CD4-positive, alpha-beta memory T cell (primary cell): ENCODE measurements around the gene SAC3D1. TPM values are rescaled to one million over a fixed set of nuclear protein-coding genes. Genes with fewer than 3 reads are reported as not detected.

Source experiments
- CTCF ChIA-PET: fragments of 350-600 bp; sonication (Branson Sonifier 250); formaldehyde crosslinking; loops from one replicate; lab custom pipeline; 2021; ENCODE audit warnings: inconsistent platforms; ENCODE audit not compliant: partially characterized antibody; lab: Charles Lee
- POLR2A ChIA-PET: fragments of 350-600 bp; sonication (Branson Sonifier 250); formaldehyde crosslinking; loops from one replicate; lab custom pipeline; 2021; ENCODE audit not compliant: partially characterized antibody; lab: Charles Lee
- DNase-seq, 5 donors: peaks; one replicate each; pipeline versions ENCODE4 v3.0.0 to v3.0.0-alpha.2; 2020 to 2022; ENCODE audit warnings: mixed read lengths in 1 of 5
- H3K27ac ChIP-seq: one replicate; pipeline ENCODE4 v1.7.0; 2013; ENCODE audit warnings: low read depth, low read length
- H3K27me3 ChIP-seq: 2 replicates; pipeline ENCODE4 v1.7.0; 2013; ENCODE audit warnings: mild to moderate bottlenecking, low read length, moderate library complexity; ENCODE audit not compliant: insufficient read depth
- H3K36me3 ChIP-seq: 2 replicates; pipeline ENCODE4 v1.7.0; 2013; ENCODE audit warnings: mild to moderate bottlenecking, low read length, moderate library complexity; ENCODE audit not compliant: insufficient read depth
- H3K4me1 ChIP-seq: 2 replicates; pipeline ENCODE4 v1.7.0; 2013; ENCODE audit warnings: mild to moderate bottlenecking, low read length, moderate library complexity; ENCODE audit not compliant: insufficient read depth
- H3K4me3 ChIP-seq, 2 donors: one replicate each; pipeline ENCODE4 v1.7.0; 2013; ENCODE audit warnings: low read length in 2 of 2, mild to moderate bottlenecking in 1 of 2
- H3K9me3 ChIP-seq, 2 donors: one replicate each; pipeline ENCODE4 v1.7.0; 2013; ENCODE audit warnings: low read length in 2 of 2, control low read depth in 1 of 2; ENCODE audit not compliant: control insufficient read depth in 1 of 2
- H3K27ac Mint-ChIP-seq, 7 donors: one replicate each; pipeline ENCODE4 v1.8.0; 2020 to 2021; ENCODE audit warnings: mixed read lengths in 7 of 7, mild to moderate bottlenecking in 6 of 7, inconsistent platforms in 3 of 7, moderate library complexity in 3 of 7
- H3K27me3 Mint-ChIP-seq, 2 donors: one replicate each; pipeline ENCODE4 v1.8.0; 2020 to 2021; ENCODE audit warnings: mixed read lengths in 2 of 2
- H3K36me3 Mint-ChIP-seq, 2 donors: one replicate each; pipeline ENCODE4 v1.8.0; 2020 to 2021; ENCODE audit warnings: mixed read lengths in 2 of 2, inconsistent platforms in 1 of 2, mild to moderate bottlenecking in 1 of 2
- H3K4me1 Mint-ChIP-seq, 4 donors: one replicate each; pipeline ENCODE4 v1.8.0; 2020 to 2021; ENCODE audit warnings: mixed read lengths in 4 of 4, mild to moderate bottlenecking in 1 of 4
- H3K4me3 Mint-ChIP-seq, 8 donors: one replicate each; pipeline ENCODE4 v1.8.0; 2020 to 2021; ENCODE audit warnings: mixed read lengths in 8 of 8, mild to moderate bottlenecking in 7 of 8, moderate library complexity in 6 of 8, inconsistent platforms in 3 of 8
- H3K9me3 Mint-ChIP-seq, 8 donors: one replicate each; pipeline ENCODE4 v1.8.0; 2020 to 2021; ENCODE audit warnings: mixed read lengths in 8 of 8, mild to moderate bottlenecking in 5 of 8, inconsistent platforms in 3 of 8, moderate library complexity in 1 of 8
- intact Hi-C: fragments of 100-400 bp; cut with micrococcal nuclease; formaldehyde crosslinking; loops from one replicate; pipeline ENCODE4 v1.15.1; 2023
- microRNA-seq: library from miRNA; unstranded; fragments of <30 nt; microRNA quantifications from one replicate; pipeline ENCODE4 v1.2.0, GENCODE V29; 2021; ENCODE audit warnings: borderline replicate concordance, borderline number of aligned reads, borderline microRNAs expressed, mixed read lengths
- polyA plus RNA-seq, 2 donors: library from polyadenylated mRNA; unstranded; fragments of 300-500 nt; fragmentation: Illumina TruSeq; gene quantifications; one replicate each; pipeline ENCODE4 v1.2.3, GENCODE V29; 2021
- total RNA-seq, 2 experiments: library from RNA; stranded (reverse); gene quantifications; one replicate each; pipeline ENCODE4 v1.2.3, GENCODE V29; 2021

Gene SAC3D1
- total and polyA plus RNA-seq, 4 experiments from 2014 or later = 6.8 to 10.6 (median 10.0) TPM

DNA sequence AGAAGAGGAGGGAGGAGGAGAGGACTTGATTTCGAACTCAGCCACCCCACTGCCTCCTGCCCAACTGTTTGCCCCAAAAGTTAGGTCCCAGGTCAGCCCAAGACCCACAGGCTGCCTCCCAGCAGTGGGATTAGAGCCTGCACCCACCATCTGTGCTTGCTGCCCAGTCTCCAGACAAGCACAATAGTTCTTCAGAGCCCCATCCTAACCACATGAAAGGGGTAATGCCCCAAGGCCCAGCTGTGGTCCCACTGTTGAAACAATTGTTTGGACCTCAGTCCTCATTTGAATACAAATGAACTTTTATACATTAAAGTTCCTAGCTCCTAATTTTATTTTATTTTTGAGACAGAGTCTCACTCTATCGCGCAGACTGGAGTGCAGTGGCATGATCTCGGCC is 49.6 kb downstream of the SAC3D1 start:
- Mint-ChIP-seq H3K4me3 (no peak overlapping the region), H3K36me3 (peaks cover 19 to 26% of the 10 kb centered on the region in 2 donors), H3K27ac (no peak overlapping the region), H3K9me3 (no peaks in the 10 kb centered on the region), H3K27me3 (no peaks in the 10 kb centered on the region), H3K4me1 (peaks cover 3 to 9% (median 6%) of the 10 kb centered on the region in 4 donors)
- Histone ChIP-seq H3K27me3 (no peaks in the 10 kb centered on the region), H3K27ac (no peak overlapping the region), H3K36me3 (peaks cover 33% of the 10 kb centered on the region), H3K9me3 (no peaks in the 10 kb centered on the region), H3K4me1 (peaks cover 4% of the 10 kb centered on the region), H3K4me3 (no peak overlapping the region)
- DNase-seq = no peak
- intact Hi-C loops = no loop called here
- CTCF ChIA-PET = interaction anchor here (0.9 to 1.3 kb wide), 3 partner anchors 20 to 23 kb away, joined by 3 to 5 read pairs (median 4); partner anchors contain the start of gene TM7SF2
- POLR2A ChIA-PET = interaction anchor here (0.9 to 17.5 kb wide), 2 partner anchors 24 to 50 kb away, joined by 3 to 320 read pairs; partner anchors contain the start of genes FAU, MRPL49, SAC3D1 and TM7SF2

Small RNA genes lying within 50 kb of the gene (microRNA-seq; reads per million reads assigned to microRNA genes)
- gene MIR6879 = not detected

Other genes with a start within 250 kb of the SAC3D1 start
- 100 to 1,000 TPM; 122 to 128 TPM for gene MAP4K2, start 238.0 kb upstream of the SAC3D1 start, total RNA-seq
- gene MAP4K2, start 238.0 kb upstream of the SAC3D1 start, polyA plus RNA-seq = 10 to 100 TPM; 32.3 to 57.2 TPM
- 10 to 100 TPM; 41.3 to 42.7 TPM for gene MEN1, start 230.7 kb upstream of the SAC3D1 start, total RNA-seq
- gene MEN1, start 230.7 kb upstream of the SAC3D1 start, polyA plus RNA-seq = 10 to 100 TPM; 22.4 to 42.1 TPM
- gene CDC42BPG, start 196.6 kb upstream of the SAC3D1 start, total RNA-seq = 1 to 10 TPM; 6.2 to 9.0 TPM
- gene CDC42BPG, start 196.6 kb upstream of the SAC3D1 start, polyA plus RNA-seq = under 1 TPM in 1 of 2 donors, not detected in 1; 0.62 TPM
- 100 to 1,000 TPM; 268 to 279 TPM for gene EHD1, start 162.6 kb upstream of the SAC3D1 start, total RNA-seq
- gene EHD1, start 162.6 kb upstream of the SAC3D1 start, polyA plus RNA-seq = 100 to 1,000 TPM; 125 to 200 TPM
- gene ATG2A, start 124.0 kb upstream of the SAC3D1 start, total RNA-seq = 10 to 100 TPM; 45.7 to 47.3 TPM
- 1 to 10 TPM; 4.1 to 6.3 TPM for gene ATG2A, start 124.0 kb upstream of the SAC3D1 start, polyA plus RNA-seq
- 10 to 100 TPM; 14.0 to 15.8 TPM for gene PPP2R5B, start 116.5 kb upstream of the SAC3D1 start, total RNA-seq
- 1 to 10 TPM; 5.6 to 8.8 TPM for gene PPP2R5B, start 116.5 kb upstream of the SAC3D1 start, polyA plus RNA-seq
- under 1 TPM in 1 of 2 experiments, not detected in 1; 0.47 TPM for gene GPHA2, start 105.3 kb upstream of the SAC3D1 start, total RNA-seq
- gene GPHA2, start 105.3 kb upstream of the SAC3D1 start, polyA plus RNA-seq = not detected
- under 1 TPM; 0.44 to 0.91 TPM for gene MAJIN, start 69.1 kb upstream of the SAC3D1 start, total RNA-seq
- gene MAJIN, start 69.1 kb upstream of the SAC3D1 start, polyA plus RNA-seq = not detected
- gene BATF2, start 44.2 kb upstream of the SAC3D1 start, total RNA-seq = under 1 TPM in 1 of 2 experiments, not detected in 1; 0.17 TPM
- not detected for gene BATF2, start 44.2 kb upstream of the SAC3D1 start, polyA plus RNA-seq
- gene ARL2, start 27.1 kb upstream of the SAC3D1 start, total RNA-seq = 10 to 100 TPM; 30.6 to 32.3 TPM
- 100 to 1,000 TPM in 1 of 2 donors, 10 to 100 TPM in 1; 83.5 to 114 TPM for gene ARL2, start 27.1 kb upstream of the SAC3D1 start, polyA plus RNA-seq
- 10 to 100 TPM; 24.5 to 26.7 TPM for gene SNX15, start 13.8 kb upstream of the SAC3D1 start, total RNA-seq
- gene SNX15, start 13.8 kb upstream of the SAC3D1 start, polyA plus RNA-seq = 10 to 100 TPM; 19.8 to 23.2 TPM
- 10 to 100 TPM; 22.4 to 23.4 TPM for gene NAALADL1, start 17.3 kb downstream of the SAC3D1 start, total RNA-seq
- gene NAALADL1, start 17.3 kb downstream of the SAC3D1 start, polyA plus RNA-seq = 10 to 100 TPM; 16.6 to 27.0 TPM
- gene CDCA5, start 42.8 kb downstream of the SAC3D1 start, total RNA-seq = under 1 TPM; 0.41 to 0.64 TPM
- under 1 TPM in 1 of 2 donors, not detected in 1; 0.41 TPM for gene CDCA5, start 42.8 kb downstream of the SAC3D1 start, polyA plus RNA-seq
- 10 to 100 TPM; 48.6 to 51.9 TPM for gene ZFPL1, start 43.0 kb downstream of the SAC3D1 start, total RNA-seq
- 10 to 100 TPM; 28.7 to 31.0 TPM for gene ZFPL1, start 43.0 kb downstream of the SAC3D1 start, polyA plus RNA-seq
- gene VPS51, start 55.0 kb downstream of the SAC3D1 start, total RNA-seq = 100 to 1,000 TPM; 221 to 226 TPM
- gene VPS51, start 55.0 kb downstream of the SAC3D1 start, polyA plus RNA-seq = 100 to 1,000 TPM in 1 of 2 donors, 10 to 100 TPM in 1; 87.0 to 113 TPM
- gene TM7SF2, start 70.7 kb downstream of the SAC3D1 start, total RNA-seq = 10 to 100 TPM; 22.4 to 27.2 TPM
- 10 to 100 TPM in 1 of 2 donors, 1 to 10 TPM in 1; 9.1 to 12.1 TPM for gene TM7SF2, start 70.7 kb downstream of the SAC3D1 start, polyA plus RNA-seq
- 10 to 100 TPM; 15.9 to 16.5 TPM for gene ZNHIT2, start 76.5 kb downstream of the SAC3D1 start, total RNA-seq
- 10 to 100 TPM; 13.1 to 22.5 TPM for gene ZNHIT2, start 76.5 kb downstream of the SAC3D1 start, polyA plus RNA-seq
- 1,000 to 10,000 TPM; 1,571 to 1,690 TPM for gene FAU, start 80.9 kb downstream of the SAC3D1 start, total RNA-seq
- 1,000 to 10,000 TPM in 1 of 2 donors, 100 to 1,000 TPM in 1; 913 to 1,018 TPM for gene FAU, start 80.9 kb downstream of the SAC3D1 start, polyA plus RNA-seq
- 10 to 100 TPM; 59.6 to 60.6 TPM for gene MRPL49, start 81.1 kb downstream of the SAC3D1 start, total RNA-seq
- 100 to 1,000 TPM in 1 of 2 donors, 10 to 100 TPM in 1; 81.1 to 118 TPM for gene MRPL49, start 81.1 kb downstream of the SAC3D1 start, polyA plus RNA-seq
- 10 to 100 TPM; 74.0 to 76.5 TPM for gene SYVN1, start 93.3 kb downstream of the SAC3D1 start, total RNA-seq
- gene SYVN1, start 93.3 kb downstream of the SAC3D1 start, polyA plus RNA-seq = 10 to 100 TPM in 1 of 2 donors, 1 to 10 TPM in 1; 2.8 to 17.0 TPM
- gene SPDYC, start 129.0 kb downstream of the SAC3D1 start, total RNA-seq = not detected
- gene SPDYC, start 129.0 kb downstream of the SAC3D1 start, polyA plus RNA-seq = not detected
- 100 to 1,000 TPM; 135 to 141 TPM for gene CAPN1, start 140.7 kb downstream of the SAC3D1 start, total RNA-seq
- 100 to 1,000 TPM; 115 to 127 TPM for gene CAPN1, start 140.7 kb downstream of the SAC3D1 start, polyA plus RNA-seq
- gene POLA2, start 220.8 kb downstream of the SAC3D1 start, total RNA-seq = 10 to 100 TPM; 26.4 to 27.3 TPM
- gene POLA2, start 220.8 kb downstream of the SAC3D1 start, polyA plus RNA-seq = 10 to 100 TPM in 1 of 2 donors, 1 to 10 TPM in 1; 7.8 to 13.7 TPM